B cell (primary cell): Measurements from ENCODE around the gene ZCCHC12. TPM values are rescaled to one million over a fixed set of nuclear protein-coding genes. Genes with fewer than 3 reads are reported as not detected.

Experiments
- ATAC-seq: fragments of 200-7000 bp; cut with Tn5 transposase; one replicate; pipeline ENCODE4 v1.10.0; 2021; ENCODE audit warnings: low read depth, mild to moderate bottlenecking, moderate number of reproducible peaks, moderate library complexity
- CTCF ChIA-PET: fragments of 350-600 bp; sonication (Branson Sonifier 250); formaldehyde crosslinking; loops from one replicate; lab custom pipeline; 2021; ENCODE audit warnings: antibody characterized with exemption, inconsistent platforms; lab: Charles Lee
- POLR2A ChIA-PET: fragments of 350-600 bp; sonication (Branson Sonifier 250); formaldehyde crosslinking; loops from one replicate; lab custom pipeline; 2021; ENCODE audit warnings: antibody characterized with exemption; lab: Charles Lee
- DNase-seq: peaks from one replicate; pipeline ENCODE4 v3.0.0; 2013
- H2AFZ ChIP-seq: 2 replicates; pipeline ENCODE4 v1.6.1; 2012; ENCODE audit warnings: mild to moderate bottlenecking, low read depth, low read length; ENCODE audit not compliant: insufficient read depth, poor library complexity, severe bottlenecking
- H3K27ac ChIP-seq, 2 donors: 1 replicate in 1 of 2; 2 replicates in 1 of 2; pipeline ENCODE4 v1.5.1; 2012 to 2013; ENCODE audit warnings: low read length in 2 of 2, mild to moderate bottlenecking in 2 of 2, moderate library complexity in 1 of 2
- H3K27me3 ChIP-seq, 4 experiments: fragments of 200-600 bp in 1 of 4; sonication (generic) in 1 of 4; replicated peaks in 1 of 4; 1 replicate in 2 of 4; 2 replicates in 2 of 4; pipeline versions ENCODE4 v1.6.1 to v1.7.0; 2013 to 2016; ENCODE audit warnings: low read length in 3 of 4, mild to moderate bottlenecking in 2 of 4, mixed read lengths in 1 of 4, moderate library complexity in 1 of 4; ENCODE audit not compliant: insufficient read depth in 4 of 4, control insufficient read depth in 3 of 4; ENCODE audit errors: control extremely low read depth in 1 of 4
- H3K36me3 ChIP-seq, 2 experiments: replicated peaks in 1 of 2; 1 replicate in 1 of 2; 2 replicates in 1 of 2; pipeline versions ENCODE4 v1.6.1 to v1.7.1; 2013; ENCODE audit warnings: low read length in 1 of 2; ENCODE audit not compliant: insufficient read depth in 2 of 2, control insufficient read depth in 1 of 2; ENCODE audit errors: control extremely low read depth in 1 of 2, extremely low read depth in 1 of 2
- H3K4me1 ChIP-seq, 2 donors: fragments of 200-600 bp in 1 of 2; sonication (generic) in 1 of 2; 1 replicate in 1 of 2; 2 replicates in 1 of 2; pipeline versions ENCODE4 v1.5.1 to v1.6.1; 2013 to 2017; ENCODE audit warnings: low read length in 2 of 2; ENCODE audit not compliant: control insufficient read depth in 2 of 2, insufficient read depth in 2 of 2
- H3K4me2 ChIP-seq: replicated peaks from 2 replicates; pipeline ENCODE3; 2012; ENCODE audit warnings: mild to moderate bottlenecking, low read depth, low read length; ENCODE audit not compliant: poor library complexity, severe bottlenecking
- H3K4me3 ChIP-seq, 5 experiments: fragments of 200-600 bp in 1 of 5; sonication (generic) in 1 of 5; 1 replicate in 3 of 5; 2 replicates in 2 of 5; pipeline versions ENCODE4 v1.5.1 to v1.7.0; 2011 to 2016; ENCODE audit warnings: low read length in 4 of 5, mild to moderate bottlenecking in 4 of 5, low read depth in 2 of 5, control low read depth in 1 of 5, moderate library complexity in 1 of 5; ENCODE audit not compliant: insufficient read depth in 1 of 5; ENCODE audit errors: control extremely low read depth in 1 of 5, extremely low read depth in 1 of 5
- H3K79me2 ChIP-seq: fragments of 200-600 bp; sonication (generic); one replicate; pipeline ENCODE4 v1.6.0; 2016; ENCODE audit warnings: low read length; ENCODE audit not compliant: control insufficient read depth, insufficient read depth
- H3K9ac ChIP-seq: fragments of 200-600 bp; sonication (generic); 2 replicates; pipeline ENCODE4 v1.6.1; 2017; ENCODE audit warnings: mild to moderate bottlenecking, low read length, moderate library complexity
- H3K9me3 ChIP-seq, 3 donors: one replicate each; pipeline versions ENCODE4 v1.6.1 to v1.7.1; 2013; ENCODE audit warnings: low read length in 2 of 3; ENCODE audit not compliant: control insufficient read depth in 2 of 3, insufficient read depth in 1 of 3; ENCODE audit errors: control extremely low read depth in 1 of 3
- H4K20me1 ChIP-seq: 2 replicates; pipeline ENCODE4 v1.6.0; 2012; ENCODE audit warnings: mild to moderate bottlenecking, low read length; ENCODE audit not compliant: insufficient read depth, control insufficient read depth, poor library complexity, severe bottlenecking
- H3K27ac Mint-ChIP-seq: one replicate; pipeline ENCODE4 v1.8.0; 2021; ENCODE audit warnings: mixed read lengths
- H3K27me3 Mint-ChIP-seq: one replicate; pipeline ENCODE4 v1.8.0; 2021; ENCODE audit warnings: mixed read lengths
- H3K4me1 Mint-ChIP-seq: one replicate; pipeline ENCODE4 v1.8.0; 2021; ENCODE audit warnings: mixed read lengths
- H3K4me3 Mint-ChIP-seq: one replicate; pipeline ENCODE4 v1.8.0; 2021; ENCODE audit warnings: mixed read lengths
- H3K9me3 Mint-ChIP-seq: one replicate; pipeline ENCODE4 v1.8.0; 2022; ENCODE audit warnings: mixed read lengths; ENCODE audit not compliant: insufficient read depth
- CTCF ChIP-seq: fragments of 200-600 bp; IDR thresholded peaks from one replicate; pipeline ENCODE4 v1.8.0; 2022; ENCODE audit warnings: antibody characterized with exemption, mild to moderate bottlenecking
- EZH2 ChIP-seq: IDR thresholded peaks from 2 replicates; pipeline ENCODE4 v1.6.1; 2012; ENCODE audit warnings: borderline replicate concordance, low read depth, mild to moderate bottlenecking, moderate library complexity, low read length; ENCODE audit not compliant: insufficient read depth, poor library complexity, severe bottlenecking
- WGBS: methylation state at CpG from one replicate; pipeline ENCODE4 v1.1.5; 2013; ENCODE audit warnings: missing lambda C conversion rate; ENCODE audit not compliant: insufficient coverage; 5-methylcytosine and 5-hydroxymethylcytosine counted together
- intact Hi-C: fragments of 100-400 bp; cut with micrococcal nuclease; formaldehyde crosslinking; loops from one replicate; pipeline ENCODE4 v1.10.0; 2022
- polyA plus RNA-seq: library from polyadenylated mRNA; depleted of rRNA; stranded (reverse); fragments of >200 nt; gene quantifications from 2 replicates; pipeline ENCODE4 v1.2.3, GENCODE V29; 2012
- total RNA-seq, 2 donors: library from RNA; stranded (reverse); fragments of 120-200 nt in 1 of 2; gene quantifications; 1 replicate in 1 of 2; 2 replicates in 1 of 2; pipeline versions ENCODE4 v1.2.3 to v1.2.4, GENCODE V29; 2013 to 2022

The ZCCHC12 gene
- total and polyA plus RNA-seq, 2 donors (not counting 1 experiment from before 2014, with no cell fraction given): 0.17 TPM; not detected in 1

GRCh38 chrX:118857006-118857405, 33.4 kb downstream of the ZCCHC12 start:
- Histone ChIP-seq H3K9me3 (no peaks in the 10 kb centered on the region), H3K4me1 (no peaks in the 10 kb centered on the region), H3K27me3 (no peaks in the 10 kb centered on the region), H3K4me2 (no peak overlapping the region), H3K79me2 (no peaks in the 10 kb centered on the region), H3K36me3 (no peaks in the 10 kb centered on the region), H3K27ac (no peak overlapping the region), H4K20me1 (no peaks in the 10 kb centered on the region), H3K9ac (no peak overlapping the region), H2AFZ (no peak overlapping the region), H3K4me3 (no peak overlapping the region)
- Mint-ChIP-seq H3K27ac (no peak overlapping the region), H3K27me3 (no peaks in the 10 kb centered on the region), H3K9me3 (no peaks in the 10 kb centered on the region), H3K4me3 (no peak overlapping the region), H3K4me1 (no peaks in the 10 kb centered on the region)
- TF ChIP-seq EZH2 (no peak), CTCF (no peak)
- no peak for ATAC-seq
- CTCF ChIA-PET: no interaction called here
- DNase-seq: no peak
- intact Hi-C loops: no loop called here
- POLR2A ChIA-PET: no interaction called here
- WGBS: no CpG with 5 or more reads among the region's 3 CpGs

GRCh38 chrX:118861338-118861737, 37.7 kb downstream of the ZCCHC12 start:
- H3K27me3 ChIP-seq: no peaks in the 10 kb centered on the region
- Mint-ChIP-seq H3K27me3 (peaks cover 5% of the 10 kb centered on the region), H3K9me3 (no peaks in the 10 kb centered on the region), H3K4me3 (no peak overlapping the region), H3K27ac (no peak overlapping the region), H3K4me1 (no peaks in the 10 kb centered on the region)
- H3K9ac ChIP-seq: no peak overlapping the region
- no peak overlapping the region for H3K27ac ChIP-seq
- intact Hi-C loops: no loop called here
- no CpG with 5 or more reads among the region's 2 CpGs for WGBS
- no peaks in the 10 kb centered on the region for H3K9me3 ChIP-seq
- H3K79me2 ChIP-seq: no peaks in the 10 kb centered on the region
- H4K20me1 ChIP-seq: no peaks in the 10 kb centered on the region
- no peak overlapping the region for H3K4me3 ChIP-seq
- H3K4me1 ChIP-seq: no peaks in the 10 kb centered on the region
- no peak for TF ChIP-seq CTCF
- no peak for TF ChIP-seq EZH2
- DNase-seq (no peak), ATAC-seq (no peak)
- ChIA-PET POLR2A (no interaction called here), CTCF (no interaction called here)
- H3K4me2 ChIP-seq: no peak overlapping the region
- H3K36me3 ChIP-seq: no peaks in the 10 kb centered on the region
- H2AFZ ChIP-seq: no peak overlapping the region
